OCI-LY7 (cell line): Measurements from ENCODE around the gene PADI3.

Experiments
- EZH2phosphoT487 ChIP-seq: fragments of 200-600 bp; sonication (generic); IDR thresholded peaks from 2 replicates; pipeline ENCODE4 v1.6.1; 2018; ENCODE audit warnings: low read depth, borderline replicate concordance, mild to moderate bottlenecking, mixed run types, antibody characterized with exemption, low read length, moderate library complexity, mixed read lengths
- TF ChIP-seq, protein P1 (sequence below): fragments of 200-600 bp; sonication (generic); conservative IDR thresholded peaks from 2 replicates; pipeline ENCODE4 v1.5.1; 2014; ENCODE audit warnings: mild to moderate bottlenecking, antibody characterized with exemption, low read length, moderate library complexity, mixed read lengths

- TF ChIP-seq, protein P1, sequence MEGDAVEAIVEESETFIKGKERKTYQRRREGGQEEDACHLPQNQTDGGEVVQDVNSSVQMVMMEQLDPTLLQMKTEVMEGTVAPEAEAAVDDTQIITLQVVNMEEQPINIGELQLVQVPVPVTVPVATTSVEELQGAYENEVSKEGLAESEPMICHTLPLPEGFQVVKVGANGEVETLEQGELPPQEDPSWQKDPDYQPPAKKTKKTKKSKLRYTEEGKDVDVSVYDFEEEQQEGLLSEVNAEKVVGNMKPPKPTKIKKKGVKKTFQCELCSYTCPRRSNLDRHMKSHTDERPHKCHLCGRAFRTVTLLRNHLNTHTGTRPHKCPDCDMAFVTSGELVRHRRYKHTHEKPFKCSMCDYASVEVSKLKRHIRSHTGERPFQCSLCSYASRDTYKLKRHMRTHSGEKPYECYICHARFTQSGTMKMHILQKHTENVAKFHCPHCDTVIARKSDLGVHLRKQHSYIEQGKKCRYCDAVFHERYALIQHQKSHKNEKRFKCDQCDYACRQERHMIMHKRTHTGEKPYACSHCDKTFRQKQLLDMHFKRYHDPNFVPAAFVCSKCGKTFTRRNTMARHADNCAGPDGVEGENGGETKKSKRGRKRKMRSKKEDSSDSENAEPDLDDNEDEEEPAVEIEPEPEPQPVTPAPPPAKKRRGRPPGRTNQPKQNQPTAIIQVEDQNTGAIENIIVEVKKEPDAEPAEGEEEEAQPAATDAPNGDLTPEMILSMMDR = no peak
- TF ChIP-seq EZH2phosphoT487 = no peak
Observed at GRCh38 chr1:17213148-17213781, 35.6 kb upstream of the PADI3 start.
